ENCODE data around the gene EPAS1. TPM values are rescaled to one million over a fixed set of nuclear protein-coding genes. Genes with fewer than 3 reads are reported as not detected.

The EPAS1 gene
- total RNA-seq, result 10 to 100 TPM; 20.5 to 21.5 TPM

DNA sequence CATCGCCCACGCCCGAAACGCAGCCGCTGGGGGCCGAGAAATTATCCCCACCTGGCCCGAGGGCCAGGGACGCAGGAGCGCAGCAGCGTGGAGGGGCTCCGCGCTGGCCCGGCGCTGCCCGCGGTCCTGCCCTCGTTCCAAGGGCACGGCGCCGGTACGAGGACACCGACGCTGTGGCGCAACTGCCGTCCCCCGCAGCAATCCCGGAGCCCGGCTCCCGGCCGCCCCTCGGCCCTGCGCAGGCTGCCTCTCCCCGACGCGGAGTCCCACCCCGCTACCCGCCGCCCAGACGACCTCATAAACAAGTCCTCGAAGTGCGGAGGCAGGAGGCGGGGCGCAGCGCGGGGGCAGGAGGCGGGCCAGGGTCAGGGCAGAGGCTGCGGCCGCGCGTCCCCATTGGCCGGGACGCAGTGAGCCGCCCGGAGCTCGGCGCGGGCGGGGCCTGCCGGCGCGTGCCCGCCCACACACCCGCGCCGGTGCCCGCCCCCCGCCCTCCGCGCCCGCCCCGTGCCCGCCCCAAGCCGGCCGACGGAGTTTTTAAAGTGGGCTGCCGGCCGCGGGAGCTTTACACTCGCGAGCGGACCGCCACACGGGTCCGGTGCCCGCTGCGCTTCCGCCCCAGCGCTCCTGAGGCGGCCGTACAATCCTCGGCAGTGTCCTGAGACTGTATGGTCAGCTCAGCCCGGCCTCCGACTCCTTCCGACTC, at the start of gene EPAS1:
EPAS1 (plus strand) TSS at position 568 of the 706 bp plus-strand sequence. CDS start 505 bp downstream, outside the sequence.

Other genes starting within 250 kb of the EPAS1 start
- gene TMEM247, start 182.2 kb downstream of the EPAS1 start, total RNA-seq, result not detected
- 10 to 100 TPM; 13.3 to 14.7 TPM for gene RHOQ, start 245.1 kb downstream of the EPAS1 start, total RNA-seq
- 10 to 100 TPM; 11.8 to 11.9 TPM for gene ATP6V1E2, start 245.2 kb downstream of the EPAS1 start, total RNA-seq